ENCODE data around the gene ATP6V1G2. TPM values are rescaled to one million over a fixed set of nuclear protein-coding genes. Genes with fewer than 3 reads are reported as not detected.
"Not testable (repeated sequence)": the region's sequence is repeated elsewhere in the genome, so short reads cannot be mapped to it uniquely, and the experiment has no call there.

ATP6V1G2 gene
- total RNA-seq, 1 donor from 2014 or later = 5.1 TPM

GRCh38 chr6:31502586-31502985 lies 43.8 kb downstream of the ATP6V1G2 start:
- H3K27ac Mint-ChIP-seq (ENCODE audit: unreplicated experiment) = no peak overlapping the region

GRCh38 chr6:31499648-31500047 lies 46.8 kb downstream of the ATP6V1G2 start:
- not testable (repeated sequence) for DNase-seq (ENCODE audit: low read depth, low spot score); H3K27ac Mint-ChIP-seq (ENCODE audit: unreplicated experiment); H3K4me3 Mint-ChIP-seq; H3K9me3 Mint-ChIP-seq; H3K36me3 Mint-ChIP-seq (ENCODE audit: low read depth)
- H3K27me3 Mint-ChIP-seq (ENCODE audit: low read depth) = peaks cover 95% of the 10 kb centered on the region
- peaks cover 20% of the 10 kb centered on the region for H3K4me1 Mint-ChIP-seq

More at GRCh38 chr6:31502586-31502985, 43.8 kb downstream of the ATP6V1G2 start:
- DNase-seq (ENCODE audit: low read depth, low spot score) = no peak
- H3K36me3 Mint-ChIP-seq (ENCODE audit: low read depth) = no peaks in the 10 kb centered on the region
- H3K4me3 Mint-ChIP-seq = no peak overlapping the region
- no peak for TF ChIP-seq CTCF (conservative IDR thresholded peaks at IDR 0.05)
- peaks cover 9% of the 10 kb centered on the region for H3K4me1 Mint-ChIP-seq
- peaks cover 83% of the 10 kb centered on the region for H3K27me3 Mint-ChIP-seq (ENCODE audit: low read depth)
- H3K9me3 Mint-ChIP-seq = peaks cover 3% of the 10 kb centered on the region

GRCh38 chr6:31498748-31499147 lies 47.7 kb downstream of the ATP6V1G2 start:
- no peak overlapping the region for H3K27ac Mint-ChIP-seq (ENCODE audit: unreplicated experiment)
- no peak for DNase-seq (ENCODE audit: low read depth, low spot score)
- H3K4me3 Mint-ChIP-seq = peak overlapping the region; percentile 82
- no peak for TF ChIP-seq CTCF (conservative IDR thresholded peaks at IDR 0.05)
- peaks cover 98% of the 10 kb centered on the region for H3K27me3 Mint-ChIP-seq (ENCODE audit: low read depth)
- peaks cover 3% of the 10 kb centered on the region for H3K9me3 Mint-ChIP-seq
- no peaks in the 10 kb centered on the region for H3K36me3 Mint-ChIP-seq (ENCODE audit: low read depth)
- H3K4me1 Mint-ChIP-seq = peaks cover 22% of the 10 kb centered on the region

- no peak for DNase-seq (ENCODE audit: low read depth, low spot score)
- TF ChIP-seq CTCF (conservative IDR thresholded peaks at IDR 0.05) = no peak
- Mint-ChIP-seq H3K9me3 (peaks cover 3% of the 10 kb centered on the region), H3K36me3 (ENCODE audit: low read depth) (no peaks in the 10 kb centered on the region), H3K27ac (ENCODE audit: unreplicated experiment) (no peak within 1 kb of the TSS), H3K4me3 (peak within 1 kb of the TSS; percentile 82), H3K4me1 (peaks cover 24% of the 10 kb centered on the region), H3K27me3 (ENCODE audit: low read depth) (peaks cover 97% of the 10 kb centered on the region)
Measured at GRCh38 chr6:31497531-31498476, 48.6 kb downstream of the ATP6V1G2 start, which contains the start of gene MICB. TSS of gene MICB (plus strand) at chr6:31498145. CDS start at chr6:31498194, 49 bp downstream.

- Mint-ChIP-seq H3K27me3 (ENCODE audit: low read depth) (peaks cover 96% of the 10 kb centered on the region), H3K4me1 (peaks cover 24% of the 10 kb centered on the region), H3K4me3 (peak overlapping the region; percentile 44)
- not testable (repeated sequence) for H3K36me3 Mint-ChIP-seq (ENCODE audit: low read depth); H3K27ac Mint-ChIP-seq (ENCODE audit: unreplicated experiment); H3K9me3 Mint-ChIP-seq; DNase-seq (ENCODE audit: low read depth, low spot score)
Measured at GRCh38 chr6:31496826-31497225, 49.6 kb downstream of the ATP6V1G2 start.

GRCh38 chr6:31495580-31495979 lies 50.8 kb downstream of the ATP6V1G2 start:
- H3K9me3 Mint-ChIP-seq = no peaks in the 10 kb centered on the region

More at GRCh38 chr6:31495580-31495979, 50.8 kb downstream of the ATP6V1G2 start:
- DNase-seq (ENCODE audit: low read depth, low spot score) = no peak
- Mint-ChIP-seq H3K27me3 (ENCODE audit: low read depth) (peaks cover 91% of the 10 kb centered on the region), H3K4me3 (peak overlapping the region; percentile 35), H3K4me1 (peaks cover 24% of the 10 kb centered on the region), H3K27ac (ENCODE audit: unreplicated experiment) (no peak overlapping the region), H3K36me3 (ENCODE audit: low read depth) (no peaks in the 10 kb centered on the region)
- no peak for TF ChIP-seq CTCF (conservative IDR thresholded peaks at IDR 0.05)

Other genes with a start within 250 kb of the ATP6V1G2 start
- 29.5 and 35.5 TPM in 2 replicates for gene HLA-B, start 189.4 kb downstream of the ATP6V1G2 start, total RNA-seq
- 21.1 and 21.7 TPM in 2 replicates for gene MICA, start 143.0 kb downstream of the ATP6V1G2 start, total RNA-seq
- gene MICB, start 48.5 kb downstream of the ATP6V1G2 start, total RNA-seq = 0.61 TPM in 1 of 2 replicates, not detected in the other
- gene MCCD1, start 17.6 kb downstream of the ATP6V1G2 start, total RNA-seq = not detected in 2 replicates
- gene DDX39B, start 4.6 kb downstream of the ATP6V1G2 start, total RNA-seq = 836 and 881 TPM in 2 replicates
- 25.7 and 28.6 TPM in 2 replicates for gene NFKBIL1, start 1.0 kb upstream of the ATP6V1G2 start, total RNA-seq
- 0.26 and 0.36 TPM in 2 replicates for gene LTA, start 25.7 kb upstream of the ATP6V1G2 start, total RNA-seq
- gene TNF, start 29.0 kb upstream of the ATP6V1G2 start, total RNA-seq = not detected in 2 replicates
- not detected in 2 replicates for gene LTB, start 35.8 kb upstream of the ATP6V1G2 start, total RNA-seq
- gene LST1, start 39.7 kb upstream of the ATP6V1G2 start, total RNA-seq = not detected in 2 replicates
- not detected in 2 replicates for gene NCR3, start 46.4 kb upstream of the ATP6V1G2 start, total RNA-seq
- not detected in 2 replicates for gene AIF1, start 68.6 kb upstream of the ATP6V1G2 start, total RNA-seq
- 347 and 356 TPM in 2 replicates for gene PRRC2A, start 74.1 kb upstream of the ATP6V1G2 start, total RNA-seq
- gene BAG6, start 106.1 kb upstream of the ATP6V1G2 start, total RNA-seq = 439 and 459 TPM in 2 replicates
- 3.8 and 4.2 TPM in 2 replicates for gene APOM, start 109.3 kb upstream of the ATP6V1G2 start, total RNA-seq
- gene C6orf47, start 114.2 kb upstream of the ATP6V1G2 start, total RNA-seq = 23.5 TPM in 2 replicates
- gene GPANK1, start 118.4 kb upstream of the ATP6V1G2 start, total RNA-seq = 16.8 and 17.6 TPM in 2 replicates
- 185 and 188 TPM in 2 replicates for gene CSNK2B, start 119.5 kb upstream of the ATP6V1G2 start, total RNA-seq
- 24.0 and 24.2 TPM in 2 replicates for gene LY6G5B, start 123.4 kb upstream of the ATP6V1G2 start, total RNA-seq
- 9.1 and 11.0 TPM in 2 replicates for gene LY6G5C, start 134.5 kb upstream of the ATP6V1G2 start, total RNA-seq
- gene ABHD16A, start 156.7 kb upstream of the ATP6V1G2 start, total RNA-seq = 70.9 and 73.6 TPM in 2 replicates
- not detected in 2 replicates for gene LY6G6F, start 160.3 kb upstream of the ATP6V1G2 start, total RNA-seq
- gene LY6G6D, start 168.7 kb upstream of the ATP6V1G2 start, total RNA-seq = not detected in 2 replicates
- gene LY6G6C, start 175.1 kb upstream of the ATP6V1G2 start, total RNA-seq = 1.2 TPM in 2 replicates
- gene MPIG6B, start 176.8 kb upstream of the ATP6V1G2 start, total RNA-seq = not detected in 2 replicates
- gene DDAH2, start 182.7 kb upstream of the ATP6V1G2 start, total RNA-seq = 186 and 194 TPM in 2 replicates
- 305 and 313 TPM in 2 replicates for gene CLIC1, start 189.9 kb upstream of the ATP6V1G2 start, total RNA-seq
- gene MSH5, start 193.4 kb upstream of the ATP6V1G2 start, total RNA-seq = 79.5 and 86.2 TPM in 2 replicates
- gene SAPCD1, start 216.0 kb upstream of the ATP6V1G2 start, total RNA-seq = 21.3 and 25.1 TPM in 2 replicates
- gene VWA7, start 230.7 kb upstream of the ATP6V1G2 start, total RNA-seq = 2.0 and 2.7 TPM in 2 replicates
- 162 and 163 TPM in 2 replicates for gene VARS1, start 249.1 kb upstream of the ATP6V1G2 start, total RNA-seq